Cardiac muscle cell (in vitro differentiated cells and primary cell): ENCODE data around the gene PLCL1. TPM values are rescaled to one million over a fixed set of nuclear protein-coding genes. Genes with fewer than 3 reads are reported as not detected.
A peak's percentile ranks its signal among the peaks of the same experiment; 100 is the strongest.

Experiments
- DNase-seq, 2 donors: peaks; one replicate each; pipeline versions ENCODE4 v3.0.0 to v3.0.0-alpha.2; 2010 to 2017; ENCODE audit warnings: low read depth in 1 of 2, low spot score in 1 of 2
- H3K27ac ChIP-seq: fragments of 200-600 bp; sonication (generic); 2 replicates; pipeline ENCODE4 v1.5.1; 2016
- H3K27me3 ChIP-seq: fragments of 200-600 bp; sonication (generic); 2 replicates; pipeline ENCODE4 v1.6.0; 2016; ENCODE audit warnings: control low read depth
- H3K36me3 ChIP-seq: fragments of 200-600 bp; sonication (generic); 2 replicates; pipeline ENCODE4 v1.5.1; 2016; ENCODE audit warnings: control low read depth
- H3K4me1 ChIP-seq: fragments of 200-600 bp; sonication (generic); 2 replicates; pipeline ENCODE4 v1.8.1; 2017; ENCODE audit warnings: low read depth, mild to moderate bottlenecking, mixed run types
- H3K4me3 ChIP-seq: fragments of 200-600 bp; sonication (generic); 2 replicates; pipeline ENCODE4 v1.5.1; 2016; ENCODE audit warnings: mild to moderate bottlenecking
- H3K9me3 ChIP-seq: fragments of 200-600 bp; sonication (generic); 2 replicates; pipeline ENCODE4 v1.5.1; 2017; ENCODE audit warnings: low read depth, mild to moderate bottlenecking, control low read depth
- CTCF ChIP-seq: IDR thresholded peaks from 2 replicates; pipeline ENCODE4 v1.5.1; 2012; ENCODE audit warnings: low read depth, mild to moderate bottlenecking, low read length
- polyA plus RNA-seq: library from polyadenylated mRNA; unstranded; fragments of >200 nt; fragmentation: Nextera tagmentation; extraction: Ambion mirVana; gene quantifications from 2 replicates; pipeline ENCODE4 v1.2.1, GENCODE V29; 2016
- total RNA-seq: library from RNA; depleted of rRNA; stranded (reverse); fragments of >200 nt; gene quantifications from 2 replicates; pipeline ENCODE4 v1.2.3, GENCODE V29; 2016

PLCL1 gene
- total and polyA plus RNA-seq, 2 experiments from 2014 or later: 4.9 to 7.8 TPM

- no peak for TF ChIP-seq CTCF
- Histone ChIP-seq H3K27me3 (no peaks in the 10 kb centered on the region), H3K4me3 (no peak overlapping the region)
These were observed 291.6 kb downstream of the PLCL1 start for GRCh38 chr2:198096002-198096401.

GRCh38 chr2:198096965-198097364 is 292.6 kb downstream of the PLCL1 start:
- no peaks in the 10 kb centered on the region for H3K9me3 ChIP-seq
- no peaks in the 10 kb centered on the region for H3K4me1 ChIP-seq
- H3K36me3 ChIP-seq: no peaks in the 10 kb centered on the region
- no peak for DNase-seq
- H3K27me3 ChIP-seq: no peaks in the 10 kb centered on the region
- TF ChIP-seq CTCF: no peak
- H3K4me3 ChIP-seq: no peak overlapping the region
- H3K27ac ChIP-seq: no peak overlapping the region

More at GRCh38 chr2:198096002-198096401, 291.6 kb downstream of the PLCL1 start:
- Histone ChIP-seq H3K4me1 (no peaks in the 10 kb centered on the region), H3K27ac (no peak overlapping the region), H3K36me3 (no peaks in the 10 kb centered on the region), H3K9me3 (no peaks in the 10 kb centered on the region)
- no peak for DNase-seq

- H3K36me3 ChIP-seq: no peaks in the 10 kb centered on the region
- no peak for DNase-seq
- no peak for TF ChIP-seq CTCF
- H3K9me3 ChIP-seq: no peaks in the 10 kb centered on the region
- no peak overlapping the region for H3K4me3 ChIP-seq
- no peaks in the 10 kb centered on the region for H3K27me3 ChIP-seq
- H3K27ac ChIP-seq: no peak overlapping the region
- H3K4me1 ChIP-seq: no peaks in the 10 kb centered on the region
These were observed 293.2 kb downstream of the PLCL1 start for GRCh38 chr2:198097630-198098029.

GRCh38 chr2:198098386-198098785 is 294.0 kb downstream of the PLCL1 start:
- no peak for TF ChIP-seq CTCF
- no peak overlapping the region for H3K27ac ChIP-seq

GRCh38 chr2:198098918-198099317 is 294.5 kb downstream of the PLCL1 start:
- DNase-seq: no peak
- TF ChIP-seq CTCF: no peak

More at GRCh38 chr2:198098386-198098785, 294.0 kb downstream of the PLCL1 start:
- Histone ChIP-seq H3K36me3 (no peaks in the 10 kb centered on the region), H3K9me3 (no peaks in the 10 kb centered on the region), H3K27me3 (no peaks in the 10 kb centered on the region), H3K4me1 (no peaks in the 10 kb centered on the region), H3K4me3 (no peak overlapping the region)
- DNase-seq: no peak

GRCh38 chr2:198100346-198100745 is 296.0 kb downstream of the PLCL1 start:
- no peak for TF ChIP-seq CTCF

More at GRCh38 chr2:198098918-198099317, 294.5 kb downstream of the PLCL1 start:
- no peak overlapping the region for H3K4me3 ChIP-seq
- no peak overlapping the region for H3K27ac ChIP-seq
- H3K36me3 ChIP-seq: no peaks in the 10 kb centered on the region
- no peaks in the 10 kb centered on the region for H3K27me3 ChIP-seq
- no peaks in the 10 kb centered on the region for H3K4me1 ChIP-seq
- H3K9me3 ChIP-seq: no peaks in the 10 kb centered on the region

More at GRCh38 chr2:198100346-198100745, 296.0 kb downstream of the PLCL1 start:
- Histone ChIP-seq H3K4me3 (no peak overlapping the region), H3K4me1 (no peaks in the 10 kb centered on the region), H3K36me3 (no peaks in the 10 kb centered on the region), H3K27me3 (no peaks in the 10 kb centered on the region), H3K27ac (no peak overlapping the region), H3K9me3 (no peaks in the 10 kb centered on the region)
- peak in 1 of 2 donors; percentile 31 for DNase-seq
